Stimulated activated CD4-positive, alpha-beta T cell treated with anti-CD3 and anti-CD28 coated beads, Interleukin-12 subunit alpha, Interleukin-12 subunit beta, amount 100 ng/mL, for 24 hours (primary cell): ENCODE results near the gene STK16.

Experiments used
- DNase-seq, 2 experiments: peaks; one replicate each; pipeline ENCODE4 v3.0.0-alpha.2; 2020; ENCODE audit warnings: low read depth in 2 of 2

STK16 gene

DNA sequence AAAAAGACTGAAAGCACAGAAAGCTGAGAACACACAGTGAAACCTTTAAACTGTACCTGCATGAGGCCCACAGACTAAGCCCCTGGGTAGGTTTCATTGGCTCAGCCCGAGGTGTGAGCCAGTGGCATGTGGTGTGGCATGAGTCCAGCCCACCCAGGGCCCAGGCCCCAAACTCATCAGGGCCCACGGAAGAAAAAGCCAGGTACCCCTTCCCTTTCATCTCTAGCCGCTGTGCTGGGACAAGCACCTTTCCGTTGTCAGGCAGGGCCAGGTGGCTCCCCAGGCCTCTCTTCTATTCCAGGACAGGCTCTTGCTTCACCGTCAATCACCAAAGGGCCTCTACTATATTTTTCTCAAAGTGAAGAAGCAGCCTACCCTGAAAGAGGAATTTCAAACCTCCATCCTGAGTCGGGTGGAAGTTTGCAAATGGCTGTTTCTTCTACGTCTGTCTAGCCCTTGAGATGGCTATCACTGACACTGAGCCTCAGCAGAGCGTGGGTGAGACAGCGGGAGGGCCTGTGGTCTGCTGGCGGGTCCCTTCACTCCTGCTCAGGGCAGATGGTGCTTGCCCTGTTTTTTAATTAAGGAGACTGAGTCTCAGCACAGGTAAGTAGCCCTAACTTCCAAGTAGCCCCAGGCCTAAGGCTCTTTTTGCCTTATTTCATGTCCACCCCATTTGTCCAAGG is 42.4 kb downstream of the STK16 start:
- no peak for DNase-seq

DNA sequence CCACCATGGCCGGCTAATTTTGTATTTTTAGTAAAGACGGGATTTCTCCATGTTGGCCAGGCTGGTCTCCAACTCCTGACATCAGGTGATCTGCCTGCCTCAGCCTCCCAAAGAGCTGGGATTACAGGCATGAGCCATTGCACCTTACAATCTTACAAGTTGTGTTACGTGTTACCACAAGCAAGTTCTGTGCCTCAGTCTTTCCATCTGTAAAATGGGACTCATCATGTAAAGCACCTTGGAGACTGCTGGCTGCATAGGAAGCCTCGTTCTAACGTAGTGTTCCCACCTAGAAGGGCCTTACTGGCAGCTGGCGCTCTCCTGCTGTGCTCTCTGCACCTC is 43.9 kb downstream of the STK16 start:
- no peak for DNase-seq

DNA sequence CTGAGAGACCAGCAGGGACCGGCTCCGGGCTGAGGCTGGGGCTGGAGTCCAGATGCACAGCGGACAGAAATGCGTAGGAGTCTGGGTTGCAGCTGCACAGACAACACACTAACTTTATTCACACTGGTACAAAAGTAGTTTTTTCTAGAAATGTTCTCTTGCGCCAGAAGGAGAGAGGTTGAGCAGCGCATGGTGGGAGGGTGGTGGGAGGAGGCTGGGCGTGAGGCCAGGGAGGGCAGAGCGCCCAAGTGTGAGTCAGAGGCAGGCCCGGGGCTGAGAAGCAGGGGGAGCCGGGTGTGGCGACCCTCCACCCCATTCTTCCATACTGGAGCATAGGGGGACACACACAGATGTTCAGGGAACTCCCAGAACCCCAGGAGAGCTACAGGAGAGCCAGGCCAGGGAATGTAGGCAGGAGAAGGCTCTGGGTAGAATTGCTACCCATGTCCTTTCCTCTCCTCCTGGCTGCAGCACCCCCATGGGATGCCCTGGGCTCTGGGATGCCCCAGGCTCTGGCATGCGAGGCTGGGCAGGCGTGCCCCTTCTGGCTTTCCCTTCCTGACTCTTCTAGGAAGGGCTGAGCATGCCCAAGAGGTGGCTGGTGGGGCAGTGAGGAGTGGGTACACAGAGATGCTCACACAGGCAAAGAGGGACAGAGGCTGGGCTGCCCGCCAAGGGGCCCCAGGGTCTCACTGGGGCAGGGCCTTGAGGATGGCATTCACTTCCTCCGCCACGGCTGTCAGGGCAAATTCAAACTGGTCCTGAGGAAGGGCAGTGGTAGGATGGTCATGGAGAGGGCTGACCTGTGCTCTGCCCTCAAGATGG is 44.5 kb downstream of the STK16 start:
- DNase-seq = no peak

- no peak for DNase-seq
Measured at GRCh38 chr2:219290381-219291171, 45.3 kb downstream of the STK16 start.

- no peak for DNase-seq
Measured at GRCh38 chr2:219291394-219291793, 46.1 kb downstream of the STK16 start.

- DNase-seq = no peak
Measured at GRCh38 chr2:219291910-219292490, 46.7 kb downstream of the STK16 start.

DNA sequence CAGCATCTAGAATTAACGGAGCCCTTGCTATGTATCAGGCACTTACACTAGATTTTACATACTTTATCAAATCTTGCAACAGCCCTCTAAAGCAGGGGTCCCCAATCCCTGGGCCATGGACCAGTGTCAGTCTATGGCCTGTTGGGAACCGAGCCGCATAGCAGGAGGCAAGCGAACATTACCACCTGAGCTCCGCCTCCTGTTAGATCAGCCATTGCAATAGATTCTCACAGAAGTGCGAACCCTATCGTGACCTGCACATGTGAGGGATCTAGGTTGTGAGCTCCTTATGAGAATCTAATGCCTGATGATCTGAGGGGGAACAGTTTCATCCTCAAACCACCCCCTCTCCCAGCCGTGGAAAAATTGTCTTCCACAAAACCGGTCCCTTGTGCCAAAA is 47.3 kb downstream of the STK16 start:
- no peak for DNase-seq

- no peak for DNase-seq
Measured at GRCh38 chr2:219293736-219294231, 48.5 kb downstream of the STK16 start.

DNA sequence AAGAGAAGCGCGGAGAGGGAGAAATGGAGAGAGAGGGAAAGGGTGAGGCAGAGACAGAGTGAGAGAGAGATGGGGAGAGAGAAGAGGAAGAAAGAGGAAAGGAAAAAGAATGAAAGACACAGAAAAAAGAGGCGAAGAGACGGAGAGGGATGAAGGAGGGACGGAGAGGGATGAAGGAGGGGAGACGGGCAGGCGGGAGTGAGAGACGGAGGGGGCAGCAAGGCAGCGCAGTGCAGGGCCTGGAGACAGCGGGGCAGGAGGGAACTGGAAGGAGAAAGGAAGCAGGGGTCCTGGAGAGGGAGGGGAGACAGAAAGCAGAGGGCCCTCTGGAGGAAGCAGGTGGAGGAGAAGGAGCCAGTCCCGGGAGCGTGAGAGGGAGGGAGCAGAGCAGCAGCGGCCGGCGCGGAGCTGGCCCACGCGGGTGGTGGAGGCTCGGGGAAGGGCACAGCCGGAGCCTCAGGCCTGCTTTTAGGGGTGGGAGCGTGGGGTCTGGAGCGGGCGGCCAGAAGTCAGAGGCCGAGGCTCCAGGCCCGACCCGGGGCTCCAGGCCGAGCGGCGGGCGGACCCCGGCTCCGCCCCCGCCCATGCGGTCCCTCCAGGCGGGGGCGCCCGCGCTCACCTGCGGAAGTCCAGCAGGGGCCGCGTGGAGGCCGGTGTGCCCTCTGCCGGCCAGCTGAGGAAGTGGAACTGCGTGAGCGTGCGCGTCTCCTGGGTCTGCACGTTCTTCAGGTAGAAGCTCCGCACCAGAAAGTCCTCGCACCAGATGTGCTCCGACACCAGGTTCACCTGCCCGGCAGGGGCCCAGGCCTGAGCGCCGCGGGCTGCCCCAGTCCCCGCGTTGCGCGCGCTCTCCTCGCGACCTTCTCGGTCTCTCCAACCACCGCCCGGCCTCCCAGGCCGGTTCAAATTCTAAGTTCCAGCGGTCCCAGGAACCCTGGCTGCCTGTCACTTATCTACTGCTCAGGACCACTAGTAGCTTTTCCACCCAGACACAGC is 49.4 kb downstream of the STK16 start:
- peak; percentile 82 to 83 for DNase-seq

GRCh38 chr2:219296142-219296541 is 50.9 kb downstream of the STK16 start:
- no peak for DNase-seq

GRCh38 chr2:219296631-219297391 is 51.5 kb downstream of the STK16 start:
- no peak for DNase-seq

DNA sequence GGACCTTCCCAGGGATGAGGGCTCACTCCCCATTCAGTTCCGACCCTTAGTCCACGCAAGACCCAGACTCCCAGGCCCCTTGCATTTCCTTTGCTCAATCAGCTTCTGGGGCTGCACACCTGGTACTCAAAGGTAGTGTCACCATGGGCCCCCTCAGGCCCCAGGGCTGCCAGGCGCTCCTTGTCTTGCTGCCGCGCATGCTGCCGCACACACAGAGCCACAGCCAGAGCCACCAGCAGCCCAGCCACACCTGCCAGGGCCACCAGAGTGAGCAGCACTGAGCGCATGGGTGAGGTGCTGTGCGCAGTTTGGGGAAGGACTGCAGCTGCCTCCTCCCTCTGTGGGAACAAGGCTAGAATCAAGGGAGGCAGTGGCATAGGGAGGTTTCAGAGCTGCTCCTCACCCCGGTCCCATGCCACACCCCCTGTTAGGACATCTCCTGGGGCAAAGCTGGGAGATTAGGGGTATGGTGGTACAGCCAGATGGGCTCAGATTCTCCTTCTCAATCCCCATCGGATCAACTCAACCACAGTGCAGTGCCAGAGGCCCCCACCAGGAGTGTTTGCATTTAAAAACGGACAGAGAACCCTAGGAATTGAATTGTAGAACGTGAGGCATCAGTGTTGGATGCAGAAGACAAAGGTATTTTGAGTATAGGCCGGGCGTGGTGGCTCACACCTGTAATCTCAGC is 52.6 kb downstream of the STK16 start:
- no peak for DNase-seq

- DNase-seq = peak; percentile 76 to 93
Measured at GRCh38 chr2:219298759-219299371, 53.6 kb downstream of the STK16 start.

GRCh38 chr2:219299372-219299760 is 54.1 kb downstream of the STK16 start:
- no peak for DNase-seq
